IPS DF 4.7 (cell line): ENCODE results near the gene TSACC.
"Not testable (repeated sequence)": the region's sequence is repeated elsewhere in the genome, so short reads cannot be mapped to it uniquely, and the experiment has no call there.

Experiments used
- DNase-seq: peaks from one replicate; pipeline ENCODE4 v3.0.0-alpha.2; 2013; ENCODE audit warnings: low spot score; ENCODE audit errors: extremely low read depth

The TSACC gene

GRCh38 chr1:156346035-156346434 is 7.7 kb downstream of the TSACC start:
- not testable (repeated sequence) for DNase-seq

DNA sequence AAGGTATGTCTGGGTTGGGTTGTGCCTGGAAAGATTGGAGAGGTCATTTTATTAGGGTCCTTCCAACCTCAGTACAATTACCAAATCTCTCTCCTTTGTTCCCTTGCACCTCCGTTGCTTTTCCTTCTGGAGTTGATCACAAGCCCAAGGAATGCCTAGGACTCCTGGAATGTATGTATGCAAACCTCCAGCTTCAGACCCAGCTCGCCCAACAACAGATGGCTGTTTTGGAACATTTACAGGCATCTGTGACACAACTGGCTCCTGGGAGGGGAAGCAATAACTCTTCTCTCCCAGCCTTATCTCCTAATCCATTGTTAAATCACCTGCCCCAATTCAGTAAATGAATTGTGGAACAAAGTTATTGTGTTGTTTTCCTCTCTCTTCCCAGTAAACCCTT is 8.3 kb downstream of the TSACC start:
- no peak for DNase-seq

DNA sequence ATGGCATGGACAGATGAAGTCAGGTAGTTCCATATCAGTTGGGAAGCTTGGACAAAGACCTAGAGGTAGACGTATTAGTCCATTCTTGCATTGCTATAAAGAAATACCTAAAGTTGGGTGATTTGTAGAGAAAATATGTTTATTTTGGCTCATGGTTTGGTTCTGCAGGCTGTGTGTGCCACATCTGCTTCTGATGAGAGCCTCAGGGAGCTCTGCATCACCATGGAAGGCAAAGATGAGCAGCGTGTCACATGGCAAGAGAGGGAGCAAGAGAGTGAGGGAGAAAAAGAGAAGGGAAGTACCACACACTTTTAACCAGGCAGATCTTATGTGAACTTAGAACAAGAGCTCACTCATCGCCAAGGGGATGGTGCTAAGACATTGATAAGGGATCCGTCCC is 9.0 kb downstream of the TSACC start:
- no peak for DNase-seq

- not testable (repeated sequence) for DNase-seq
Measured at GRCh38 chr1:156352481-156352880, 14.2 kb downstream of the TSACC start.

DNA sequence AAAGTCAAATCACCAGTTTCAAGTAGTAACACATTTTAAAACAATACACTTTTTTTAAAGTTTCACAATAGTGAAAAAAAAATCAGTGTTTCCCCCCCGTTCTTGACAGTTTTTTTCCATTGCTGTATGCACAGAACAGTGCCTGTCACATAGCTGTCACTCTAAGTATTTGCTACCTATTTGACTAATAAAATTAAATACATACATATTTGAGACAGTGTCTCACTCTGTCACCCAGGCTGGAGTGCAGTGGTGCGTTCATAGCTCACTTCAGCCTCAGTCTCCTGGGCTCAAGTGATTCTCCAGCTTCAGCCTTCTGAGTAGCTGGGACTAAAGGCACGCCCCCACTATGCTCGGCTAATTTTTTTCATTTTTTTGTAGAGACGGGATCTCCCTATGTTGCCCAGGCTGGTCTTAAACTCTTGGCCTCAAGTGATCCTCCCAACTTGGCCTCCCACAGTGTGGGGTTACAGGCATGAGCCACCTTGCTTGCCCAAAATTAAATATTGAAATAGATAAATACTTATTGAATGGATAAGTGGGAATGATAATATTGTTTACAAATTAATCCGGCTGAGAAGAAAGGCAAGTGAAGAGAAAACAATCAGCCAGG is 18.0 kb downstream of the TSACC start:
- DNase-seq, result no peak

DNA sequence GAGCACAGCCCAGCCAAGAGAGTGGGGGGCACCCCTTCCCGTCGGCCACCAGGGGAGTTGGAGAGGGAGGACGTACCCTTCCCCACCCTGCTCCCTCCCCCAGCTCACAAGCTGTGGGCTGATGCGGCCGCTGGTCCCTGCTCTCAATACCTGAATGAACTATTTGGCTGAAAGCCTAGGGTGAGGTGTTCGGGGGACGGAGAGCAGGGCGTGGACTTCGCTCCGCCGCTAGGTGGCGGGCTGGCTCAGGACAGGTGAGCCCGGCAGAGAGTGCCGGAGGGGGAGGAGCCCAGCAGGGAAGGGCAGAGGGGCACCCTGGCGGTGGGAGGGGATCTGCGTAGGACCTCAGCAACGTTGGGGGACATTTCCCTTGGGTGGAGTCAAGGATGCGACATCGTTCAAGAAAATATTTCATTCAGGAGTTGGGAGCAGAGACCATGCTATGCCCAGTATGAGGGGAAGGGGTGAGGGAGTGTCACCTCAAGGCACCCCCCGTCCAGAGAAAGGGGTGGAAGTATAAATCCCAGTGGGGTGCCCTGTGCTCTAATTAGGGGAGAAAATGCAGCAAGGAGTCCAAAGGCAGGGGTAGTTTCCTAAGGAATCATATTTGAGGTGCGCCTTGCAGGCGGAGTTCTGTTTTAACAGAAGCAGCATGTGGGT is 18.7 kb downstream of the TSACC start:
- peak; percentile 81 for DNase-seq

GRCh38 chr1:156357977-156358376 is 19.7 kb downstream of the TSACC start:
- DNase-seq, result no peak

- DNase-seq, result no peak
Measured at GRCh38 chr1:156358641-156359040, 20.3 kb downstream of the TSACC start.

- DNase-seq, result no peak
Measured at GRCh38 chr1:156359249-156359648, 20.9 kb downstream of the TSACC start.

DNA sequence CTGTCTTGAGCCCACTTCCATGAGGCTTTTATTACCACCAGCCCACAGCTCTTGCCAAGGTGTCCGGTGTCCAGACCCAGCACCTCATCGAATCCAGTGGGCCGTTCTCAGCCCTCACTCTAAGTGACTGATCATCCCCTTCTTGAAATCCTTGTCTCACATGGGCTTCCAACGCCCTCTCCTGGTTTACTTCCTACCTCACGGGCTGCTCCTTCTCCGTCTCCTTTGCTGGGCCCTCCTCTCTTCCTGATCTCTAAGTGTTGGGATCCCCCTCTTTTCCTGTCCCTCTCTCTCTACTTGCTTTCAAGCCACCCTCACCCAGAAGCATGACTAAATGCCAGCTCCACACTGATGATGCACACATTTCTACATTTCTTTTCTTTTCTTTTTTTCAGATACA is 21.6 kb downstream of the TSACC start:
- no peak for DNase-seq

- DNase-seq, result no peak
Measured at GRCh38 chr1:156360534-156360933, 22.2 kb downstream of the TSACC start.

DNA sequence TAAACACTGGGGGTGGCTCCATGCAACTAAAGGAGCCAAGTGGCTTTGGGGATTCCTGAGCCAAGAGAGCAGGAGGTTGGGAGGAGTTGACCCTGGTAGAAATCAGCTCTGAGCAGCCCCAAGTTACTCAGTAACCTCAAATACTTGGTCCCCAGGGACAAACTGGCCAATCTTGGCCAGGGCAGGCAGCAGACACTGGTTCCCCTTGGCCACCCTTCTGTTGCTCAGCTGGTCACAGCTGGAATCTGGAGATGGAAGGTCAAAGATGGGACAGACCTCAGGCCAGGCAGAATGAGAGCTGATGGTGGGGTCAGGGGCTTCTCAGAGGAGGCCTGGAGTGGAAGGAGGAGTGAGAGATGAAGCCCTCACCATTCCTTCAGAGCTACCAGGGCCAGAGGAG is 27.4 kb downstream of the TSACC start:
- DNase-seq, result no peak

DNA sequence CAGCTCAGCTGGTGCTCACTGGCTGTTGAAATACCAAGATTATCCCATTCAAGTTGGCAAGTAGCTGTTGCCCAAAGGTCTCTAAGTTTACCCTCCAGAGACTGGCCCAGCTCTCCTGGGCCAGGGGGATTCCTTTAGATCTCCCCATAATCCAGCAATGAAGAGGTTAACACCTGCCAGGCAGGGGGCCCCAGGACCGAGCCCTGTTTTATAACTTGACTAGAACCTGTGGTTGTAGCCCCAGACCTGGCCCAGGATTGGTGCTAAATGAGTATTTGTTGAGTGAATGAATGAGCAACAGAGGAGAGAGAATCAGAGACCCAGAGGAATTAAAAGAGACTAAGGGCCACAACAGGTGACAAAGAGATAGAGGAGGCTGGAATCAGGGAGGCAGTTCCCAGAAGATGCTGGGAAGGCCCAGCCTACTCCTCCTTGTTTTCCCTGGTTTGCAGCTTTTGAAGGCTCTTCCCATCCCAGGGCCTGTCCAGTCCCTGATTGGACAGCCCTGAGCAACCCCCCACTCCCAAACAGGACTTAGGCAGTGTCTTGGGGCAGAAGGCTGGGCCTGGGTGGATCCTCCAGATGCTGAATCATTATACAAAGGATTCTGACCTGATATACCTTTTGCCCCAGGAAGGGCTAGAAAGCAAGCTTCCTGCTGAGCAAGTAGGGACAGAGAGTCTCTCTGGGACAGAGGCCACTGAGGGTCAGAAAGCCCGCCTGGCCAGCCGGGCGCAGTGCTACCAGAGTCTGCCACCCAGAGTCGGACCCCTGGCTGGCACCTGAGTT is 28.2 kb downstream of the TSACC start:
- no peak for DNase-seq

DNA sequence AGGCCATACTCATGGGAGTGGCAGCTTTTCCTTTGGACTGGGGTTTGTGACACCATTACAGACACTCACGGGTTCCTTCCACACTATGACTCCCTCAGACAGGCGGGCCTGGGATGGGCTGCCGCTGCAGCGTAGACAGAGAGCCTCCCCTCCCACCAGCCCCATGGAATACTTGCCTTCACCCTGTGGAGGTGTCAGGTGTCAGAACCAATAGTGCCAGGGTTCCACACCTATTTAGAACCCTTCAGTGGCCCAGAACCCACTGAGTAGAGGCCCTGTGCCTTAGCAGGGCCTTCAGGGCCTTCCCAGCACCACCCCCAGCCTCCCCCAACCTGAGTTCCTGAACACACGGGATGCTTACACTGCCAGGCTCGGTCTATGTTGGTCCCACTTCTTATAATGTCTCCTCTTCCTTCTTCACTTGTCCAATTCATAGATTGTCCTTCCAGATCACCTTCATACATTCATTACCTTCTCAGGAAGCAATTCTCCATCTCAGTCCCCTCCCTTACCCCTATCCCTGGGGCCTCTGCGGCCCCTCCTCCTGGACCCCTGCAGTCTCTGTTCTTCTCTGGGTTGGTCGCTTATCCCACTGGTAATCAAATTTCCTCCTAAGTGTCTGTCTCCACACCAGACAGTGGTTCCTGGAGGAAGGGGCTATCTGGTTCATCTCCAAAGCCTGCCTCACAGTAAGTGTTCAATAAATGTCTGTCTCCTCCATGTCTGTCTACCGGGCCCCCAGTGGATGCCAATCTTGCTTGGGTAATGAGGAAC is 29.2 kb downstream of the TSACC start:
- no peak for DNase-seq

DNA sequence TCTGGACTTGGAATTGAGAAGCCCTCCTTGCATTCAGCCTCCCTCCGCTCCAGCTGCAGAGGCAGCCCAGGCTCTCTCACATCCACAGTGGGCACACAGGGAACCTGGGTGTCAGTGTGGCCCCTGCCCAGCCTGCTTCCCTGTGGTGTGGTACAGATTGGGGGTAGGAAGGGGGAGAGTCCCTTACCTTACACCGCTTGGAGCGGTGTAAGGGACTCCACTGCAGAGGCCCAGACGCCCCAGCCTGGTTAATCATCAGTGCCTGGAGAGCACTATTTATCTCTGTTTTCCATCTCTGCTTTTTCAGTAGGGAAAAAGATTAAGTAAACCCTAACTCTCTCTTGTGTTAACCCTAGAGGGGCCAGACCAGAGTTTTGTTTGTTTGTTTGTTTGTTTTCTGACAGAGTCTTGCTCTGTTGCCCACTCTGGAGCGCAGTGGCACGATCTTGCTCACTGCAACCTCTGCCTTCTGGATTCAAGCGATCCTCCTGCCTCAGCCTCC is 29.9 kb downstream of the TSACC start:
- no peak for DNase-seq

DNA sequence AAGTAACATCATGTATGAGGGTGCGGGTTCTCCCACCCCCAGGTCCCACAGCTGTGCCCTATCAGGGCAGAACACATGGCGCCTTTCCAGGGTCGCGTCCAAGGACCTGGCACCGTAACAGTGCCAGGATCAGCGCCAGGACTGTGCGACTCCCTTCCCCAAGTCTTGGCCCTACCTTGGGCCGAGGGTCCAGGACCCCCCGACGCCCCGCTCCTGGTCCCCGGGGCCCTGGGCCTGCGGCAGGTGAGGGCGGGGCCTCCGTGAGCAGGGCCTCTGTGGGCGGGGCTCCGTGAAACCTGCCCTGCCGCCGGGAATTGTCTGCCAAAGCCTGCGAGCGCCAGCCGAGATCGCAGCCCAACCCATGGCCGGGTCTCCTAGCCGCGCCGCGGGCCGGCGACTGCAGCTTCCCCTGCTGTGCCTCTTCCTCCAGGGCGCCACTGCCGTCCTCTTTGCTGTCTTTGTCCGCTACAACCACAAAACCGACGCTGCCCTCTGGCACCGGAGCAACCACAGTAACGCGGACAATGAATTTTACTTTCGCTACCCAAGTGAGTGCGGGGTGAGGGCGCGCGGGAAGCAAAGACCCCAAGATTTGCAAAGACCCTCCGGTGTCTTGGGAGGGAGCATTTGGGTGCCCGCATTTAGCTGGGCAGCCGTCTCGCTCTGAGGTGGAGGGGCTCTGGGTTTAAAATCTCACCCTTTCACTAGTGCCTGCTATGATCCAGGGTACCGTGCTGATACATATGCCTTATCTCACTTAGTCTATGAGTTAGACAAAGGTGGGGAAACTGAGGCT is 30.8 kb downstream of the TSACC start, which contains the start of gene RHBG:
Gene RHBG (plus strand): TSS at position 323 of the 796 bp plus-strand sequence. CDS start 39 bp downstream, at position 362.
- no peak for DNase-seq

- not testable (repeated sequence) for DNase-seq
Measured at GRCh38 chr1:156369685-156370286, 31.5 kb downstream of the TSACC start.

DNA sequence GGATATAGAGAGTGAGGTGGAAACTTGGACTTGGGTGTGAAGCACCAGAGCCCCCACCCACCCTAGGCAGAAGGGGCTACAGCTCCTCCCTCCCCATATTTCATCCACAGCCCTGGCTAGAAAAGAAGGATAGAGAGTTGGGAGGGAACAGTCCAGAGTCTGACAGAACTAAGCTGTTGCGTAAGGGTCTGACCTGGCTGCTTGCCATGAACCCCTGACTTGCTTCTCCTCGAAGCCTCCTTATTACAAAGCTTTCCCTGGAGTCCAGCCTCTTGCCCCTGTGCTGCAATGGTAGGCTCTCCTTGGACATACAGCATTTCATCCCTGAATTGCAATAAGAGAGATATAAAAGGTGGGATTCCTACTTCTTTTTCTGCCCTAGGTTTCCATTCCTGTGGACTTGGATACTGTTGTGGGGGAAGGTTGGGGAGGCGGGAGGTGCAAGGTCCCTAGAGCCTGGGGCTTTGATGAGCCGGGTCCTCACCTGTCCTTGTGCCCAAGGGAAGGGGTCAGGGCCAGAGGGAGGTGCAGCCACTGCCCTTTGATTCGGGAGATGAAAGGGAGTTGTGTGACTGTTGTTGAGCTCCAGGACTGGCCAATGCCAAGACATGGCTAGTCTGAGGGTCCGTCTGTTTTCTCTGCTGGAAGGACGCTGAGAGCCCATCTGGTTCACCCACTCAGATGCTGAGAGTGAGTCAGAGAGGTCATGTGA is 33.4 kb downstream of the TSACC start:
- no peak for DNase-seq

- no peak for DNase-seq
Measured at GRCh38 chr1:156372265-156372586, 33.9 kb downstream of the TSACC start.

DNA sequence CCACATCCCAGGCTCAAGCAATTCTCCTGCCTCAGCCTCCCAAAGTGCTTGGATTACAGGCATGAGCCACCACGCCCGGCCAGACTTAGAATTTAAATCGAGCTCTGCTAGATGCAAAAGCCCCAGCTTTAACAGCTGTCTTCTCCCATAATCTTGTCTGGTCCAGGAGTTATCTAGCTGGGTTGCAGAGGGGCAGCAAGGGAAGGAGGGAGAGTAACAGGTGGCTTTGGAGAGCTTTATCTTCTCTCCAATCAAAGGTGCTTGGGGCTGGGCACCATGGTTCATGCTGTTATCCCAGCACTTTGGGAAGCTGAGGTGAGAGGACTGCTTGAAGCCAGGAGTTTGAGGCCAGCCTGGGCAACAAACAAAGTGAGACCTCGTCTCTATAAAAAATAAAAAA is 34.5 kb downstream of the TSACC start:
- DNase-seq, result no peak
